Measurements from ENCODE around the gene CT83. TPM values are rescaled to one million over a fixed set of nuclear protein-coding genes. Genes with fewer than 3 reads are reported as not detected.

Gene CT83
- polyA plus RNA-seq, 3 donors = not detected

DNA sequence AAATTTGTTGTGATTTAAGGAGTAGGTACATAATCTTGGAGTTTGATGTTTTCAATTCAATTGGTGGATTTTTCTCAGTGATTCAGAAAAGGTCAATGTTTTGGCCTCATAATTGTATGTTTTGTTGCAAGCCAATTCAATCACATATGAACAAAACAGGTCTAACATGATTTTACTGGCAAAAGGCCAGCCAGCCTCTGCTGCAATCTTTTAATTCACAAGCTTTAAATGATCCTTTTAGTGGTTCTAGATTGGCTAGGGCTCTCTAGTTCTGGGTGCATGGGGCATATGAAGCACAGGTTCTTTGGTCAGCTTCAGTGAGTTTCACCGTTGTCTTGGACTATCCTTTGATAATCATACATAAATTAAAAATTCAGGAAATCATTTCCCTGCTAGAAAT is 45.6 kb downstream of the CT83 start:
- Mint-ChIP-seq H3K4me3 (no peak overlapping the region), H3K4me1 (no peaks in the 10 kb centered on the region), H3K9me3 (peaks cover 0 to 7% (median 0%) of the 10 kb centered on the region in 7 donors), H3K36me3 (no peaks in the 10 kb centered on the region), H3K27me3 (ENCODE audit: low read depth in 3 of 3) (no peaks in the 10 kb centered on the region), H3K27ac (no peak overlapping the region)
- TF ChIP-seq, protein P1, sequence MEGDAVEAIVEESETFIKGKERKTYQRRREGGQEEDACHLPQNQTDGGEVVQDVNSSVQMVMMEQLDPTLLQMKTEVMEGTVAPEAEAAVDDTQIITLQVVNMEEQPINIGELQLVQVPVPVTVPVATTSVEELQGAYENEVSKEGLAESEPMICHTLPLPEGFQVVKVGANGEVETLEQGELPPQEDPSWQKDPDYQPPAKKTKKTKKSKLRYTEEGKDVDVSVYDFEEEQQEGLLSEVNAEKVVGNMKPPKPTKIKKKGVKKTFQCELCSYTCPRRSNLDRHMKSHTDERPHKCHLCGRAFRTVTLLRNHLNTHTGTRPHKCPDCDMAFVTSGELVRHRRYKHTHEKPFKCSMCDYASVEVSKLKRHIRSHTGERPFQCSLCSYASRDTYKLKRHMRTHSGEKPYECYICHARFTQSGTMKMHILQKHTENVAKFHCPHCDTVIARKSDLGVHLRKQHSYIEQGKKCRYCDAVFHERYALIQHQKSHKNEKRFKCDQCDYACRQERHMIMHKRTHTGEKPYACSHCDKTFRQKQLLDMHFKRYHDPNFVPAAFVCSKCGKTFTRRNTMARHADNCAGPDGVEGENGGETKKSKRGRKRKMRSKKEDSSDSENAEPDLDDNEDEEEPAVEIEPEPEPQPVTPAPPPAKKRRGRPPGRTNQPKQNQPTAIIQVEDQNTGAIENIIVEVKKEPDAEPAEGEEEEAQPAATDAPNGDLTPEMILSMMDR (IDR thresholded peaks at IDR 0.05) = no peak
- Histone ChIP-seq H3K9ac (ENCODE audit: insufficient read depth, low read length, poor library complexity, severe bottlenecking) (no peak overlapping the region), H3K36me3 (replicated peaks in 1 of 2; ENCODE audit: control insufficient read depth in 1 of 2, insufficient read depth in 2 of 2, low read length in 2 of 2) (no peaks in the 10 kb centered on the region), H4K20me1 (ENCODE audit: insufficient read depth, low read length) (no peaks in the 10 kb centered on the region), H3K27me3 (ENCODE audit: control insufficient read depth in 2 of 2, insufficient read depth in 2 of 2, low read length in 2 of 2) (no peaks in the 10 kb centered on the region), H3K9me3 (replicated peaks in 1 of 2; ENCODE audit: control insufficient read depth in 1 of 2, insufficient read depth in 1 of 2, low read length in 2 of 2) (no peaks in the 10 kb centered on the region), H3K27ac (ENCODE audit: low read depth in 1 of 2, low read length in 2 of 2) (no peak overlapping the region), H3K4me3 (replicated peaks in 1 of 3; ENCODE audit: low read depth in 2 of 3, low read length in 3 of 3) (no peak overlapping the region), H3K4me1 (ENCODE audit: control insufficient read depth in 1 of 2, insufficient read depth in 2 of 2, low read length in 2 of 2) (no peaks in the 10 kb centered on the region), H3K79me2 (ENCODE audit: insufficient read depth, low read length) (no peaks in the 10 kb centered on the region), H2AFZ (ENCODE audit: insufficient read depth, low read depth, low read length, poor library complexity, severe bottlenecking) (no peak overlapping the region), H3K4me2 (replicated peaks; ENCODE audit: extremely low read depth, low read length, poor library complexity, severe bottlenecking) (no peak overlapping the region)
- WGBS (ENCODE audit: insufficient coverage) = no CpG with 5 or more reads among the region's 1 CpG
- no peak for DNase-seq
- intact Hi-C loops (cut with micrococcal nuclease) = no loop called here

- TF ChIP-seq, protein P1 (IDR thresholded peaks at IDR 0.05) = no peak
- Histone ChIP-seq H4K20me1 (ENCODE audit: insufficient read depth, low read length) (no peaks in the 10 kb centered on the region), H2AFZ (ENCODE audit: insufficient read depth, low read depth, low read length, poor library complexity, severe bottlenecking) (no peak overlapping the region), H3K36me3 (replicated peaks in 1 of 2; ENCODE audit: control insufficient read depth in 1 of 2, insufficient read depth in 2 of 2, low read length in 2 of 2) (no peaks in the 10 kb centered on the region), H3K9me3 (replicated peaks in 1 of 2; ENCODE audit: control insufficient read depth in 1 of 2, insufficient read depth in 1 of 2, low read length in 2 of 2) (no peaks in the 10 kb centered on the region), H3K4me1 (ENCODE audit: control insufficient read depth in 1 of 2, insufficient read depth in 2 of 2, low read length in 2 of 2) (no peaks in the 10 kb centered on the region), H3K4me3 (replicated peaks in 1 of 3; ENCODE audit: low read depth in 2 of 3, low read length in 3 of 3) (no peak overlapping the region), H3K79me2 (ENCODE audit: insufficient read depth, low read length) (no peaks in the 10 kb centered on the region), H3K4me2 (replicated peaks; ENCODE audit: extremely low read depth, low read length, poor library complexity, severe bottlenecking) (no peak overlapping the region), H3K27ac (ENCODE audit: low read depth in 1 of 2, low read length in 2 of 2) (no peak overlapping the region), H3K27me3 (ENCODE audit: control insufficient read depth in 2 of 2, insufficient read depth in 2 of 2, low read length in 2 of 2) (no peaks in the 10 kb centered on the region), H3K9ac (ENCODE audit: insufficient read depth, low read length, poor library complexity, severe bottlenecking) (no peak overlapping the region)
- Mint-ChIP-seq H3K27ac (no peak overlapping the region), H3K9me3 (peaks cover 0 to 5% (median 1%) of the 10 kb centered on the region in 7 donors), H3K4me3 (no peak overlapping the region), H3K36me3 (no peaks in the 10 kb centered on the region), H3K27me3 (ENCODE audit: low read depth in 3 of 3) (peaks cover 0 to 2% (median 0%) of the 10 kb centered on the region in 3 donors), H3K4me1 (no peaks in the 10 kb centered on the region)
- WGBS (ENCODE audit: insufficient coverage) = no CpG with 5 or more reads among the region's 1 CpG
- intact Hi-C loops (cut with micrococcal nuclease) = no loop called here
- DNase-seq = no peak
Observed at GRCh38 chrX:116413273-116413672, 49.5 kb downstream of the CT83 start.

Other genes with a start within 250 kb of the CT83 start
- not detected for gene SLC6A14, start 26.4 kb downstream of the CT83 start, polyA plus RNA-seq